Mammary epithelial cell (primary cell): Measurements from ENCODE around the gene FSTL4.

ENCODE experiments used
- CTCF ChIP-seq, 2 donors: IDR thresholded peaks in 1 of 2; conservative IDR thresholded peaks in 1 of 2; 2 replicates each; pipeline ENCODE4 v1.5.1; 2011 to 2012; ENCODE audit warnings: inconsistent platforms in 2 of 2, low read length in 2 of 2, mild to moderate bottlenecking in 2 of 2, control low read depth in 1 of 2, low read depth in 1 of 2; ENCODE audit not compliant: insufficient read depth in 1 of 2; ENCODE audit errors: extremely low read depth in 1 of 2
- EZH2 ChIP-seq: IDR thresholded peaks from 2 replicates; pipeline ENCODE4 v1.6.1; 2012; ENCODE audit warnings: low read length, inconsistent platforms, borderline replicate concordance

GRCh38 chr5:133290669-133291240 is 321.6 kb downstream of the FSTL4 start:
- TF ChIP-seq CTCF (conservative IDR thresholded peaks at IDR 0.05 in 1 of 2, IDR thresholded peaks at IDR 0.05 in 1 of 2; ENCODE audit: extremely low read depth in 1 of 2, insufficient read depth in 1 of 2, low read depth in 1 of 2, low read length in 2 of 2) (no peak), EZH2 (no peak)
